HL-60 (cell line): ENCODE data around the gene TEX52.

ENCODE experiments used
- DNase-seq, 2 experiments: peaks; one replicate each; pipeline ENCODE4 v3.0.0-alpha.2; 2010 to 2020; ENCODE audit warnings: low read depth in 1 of 2, low spot score in 1 of 2
- H3K27ac ChIP-seq: fragments of 250-450 bp; sonication (Bioruptor Pico); replicated peaks from 2 replicates; pipeline ENCODE4 v1.5.1; 2020; ENCODE audit warnings: mild to moderate bottlenecking, moderate library complexity
- H3K27me3 ChIP-seq: fragments of 250-450 bp; sonication (Bioruptor Pico); 2 replicates; pipeline ENCODE4 v1.5.1; 2021; ENCODE audit warnings: mild to moderate bottlenecking, moderate library complexity; ENCODE audit not compliant: insufficient read depth, poor library complexity, severe bottlenecking
- H3K4me3 ChIP-seq: replicated peaks from 2 replicates; pipeline ENCODE4 v1.5.1; 2011; ENCODE audit warnings: mild to moderate bottlenecking, control low read depth, low read length; ENCODE audit not compliant: insufficient read depth
- CTCF ChIP-seq: IDR thresholded peaks from one replicate; pipeline ENCODE4 v1.5.1; 2011; ENCODE audit warnings: low read length, control low read depth, inconsistent platforms; ENCODE audit not compliant: insufficient read depth
- GABPA ChIP-seq: IDR thresholded peaks from 2 replicates; pipeline ENCODE4 v1.6.1; 2012; ENCODE audit warnings: low read depth
- POLR2AphosphoS5 ChIP-seq: IDR thresholded peaks from 2 replicates; pipeline ENCODE4 v1.6.1; 2012; ENCODE audit warnings: low read depth
- REST ChIP-seq: IDR thresholded peaks from 2 replicates; pipeline ENCODE4 v1.6.1; 2012; ENCODE audit warnings: low read depth; ENCODE audit not compliant: insufficient replicate concordance
- SPI1 ChIP-seq: IDR thresholded peaks from 2 replicates; pipeline ENCODE4 v1.6.1; 2012; ENCODE audit warnings: low read depth, mild to moderate bottlenecking, borderline replicate concordance

TEX52 gene

GRCh38 chr12:2803635-2804392 is 53.0 kb downstream of the TEX52 start:
- Histone ChIP-seq H3K4me3 (no peak overlapping the region), H3K27ac (no peak overlapping the region), H3K27me3 (no peaks in the 10 kb centered on the region)
- TF ChIP-seq GABPA (no peak), POLR2AphosphoS5 (no peak; the same call in 1 of the 2 replicates), REST (no peak), CTCF (no peak), SPI1 (no peak)
- no peak for DNase-seq

GRCh38 chr12:2801044-2801783 is 55.6 kb downstream of the TEX52 start:
- DNase-seq: no peak
- TF ChIP-seq GABPA: no peak
- TF ChIP-seq SPI1: no peak
- no peak for TF ChIP-seq CTCF
- no peak for TF ChIP-seq POLR2AphosphoS5
- no peak for TF ChIP-seq REST
- H3K27me3 ChIP-seq: no peaks in the 10 kb centered on the region
- no peak overlapping the region for H3K27ac ChIP-seq
- no peak overlapping the region for H3K4me3 ChIP-seq

GRCh38 chr12:2800046-2800570 is 56.7 kb downstream of the TEX52 start:
- Histone ChIP-seq H3K4me3 (no peak overlapping the region), H3K27ac (no peak overlapping the region), H3K27me3 (no peaks in the 10 kb centered on the region)
- TF ChIP-seq POLR2AphosphoS5: peak; percentile 20; the same call in 1 of the 2 replicates
- TF ChIP-seq CTCF: no peak
- DNase-seq: no peak
